PC-9 (cell line): ENCODE data around the gene SH3GL1. TPM values are rescaled to one million over a fixed set of nuclear protein-coding genes. Genes with fewer than 3 reads are reported as not detected.

ENCODE experiments used
- BruUV-seq: library from RNA; stranded (reverse); fragments of 400-500 nt; replicated peaks from 2 replicates; lab custom pipeline; 2021; lab: Mats Ljungman, UMichigan
- CTCF ChIA-PET: fragments of 300-600 bp; sonication (Branson Sonifier 250); formaldehyde crosslinking; loops from one replicate; lab custom pipeline; 2022; ENCODE audit warnings: antibody characterized with exemption; lab: Charles Lee
- POLR2A ChIA-PET: fragments of 300-600 bp; sonication (Branson Sonifier 250); formaldehyde crosslinking; loops from one replicate; lab custom pipeline; 2022; ENCODE audit warnings: antibody characterized with exemption; ENCODE audit not compliant: unreplicated experiment; lab: Charles Lee
- DNase-seq, 2 experiments: peaks; one replicate each; pipeline versions ENCODE4 v3.0.0 to v3.0.0-alpha.2; 2015 to 2022; ENCODE audit warnings: mixed read lengths in 1 of 2
- H2AFZ ChIP-seq: fragments of 200-600 bp; sonication (generic); 2 replicates; pipeline ENCODE4 v1.8.1; 2017; ENCODE audit warnings: antibody characterized with exemption
- H3F3A ChIP-seq: fragments of 200-600 bp; sonication (generic); 2 replicates; pipeline ENCODE4 v1.8.1; 2017; ENCODE audit warnings: antibody characterized with exemption, mild to moderate bottlenecking, low read depth; ENCODE audit not compliant: insufficient read depth
- H3K27ac ChIP-seq: fragments of 200-600 bp; sonication (generic); 2 replicates; pipeline ENCODE4 v1.6.1; 2016; ENCODE audit warnings: mixed run types
- H3K27me3 ChIP-seq: fragments of 200-600 bp; sonication (generic); 2 replicates; pipeline ENCODE4 v1.6.1; 2016; ENCODE audit warnings: low read depth, mixed run types; ENCODE audit not compliant: insufficient read depth
- H3K36me3 ChIP-seq: fragments of 200-600 bp; sonication (generic); 2 replicates; pipeline ENCODE4 v1.6.1; 2016; ENCODE audit warnings: low read depth, mixed run types
- H3K4me1 ChIP-seq: fragments of 200-600 bp; sonication (generic); replicated peaks from 2 replicates; pipeline ENCODE4 v1.6.1; 2016; ENCODE audit warnings: mixed run types; ENCODE audit not compliant: insufficient read depth
- H3K4me2 ChIP-seq: fragments of 200-600 bp; sonication (generic); 2 replicates; pipeline ENCODE4 v1.6.1; 2017; ENCODE audit warnings: mixed run types
- H3K4me3 ChIP-seq: fragments of 200-600 bp; sonication (generic); 2 replicates; pipeline ENCODE4 v1.6.1; 2016; ENCODE audit warnings: mixed run types
- H3K79me2 ChIP-seq: fragments of 200-600 bp; sonication (generic); 2 replicates; pipeline ENCODE4 v1.6.1; 2017; ENCODE audit warnings: low read depth, mixed run types
- H3K9me2 ChIP-seq: fragments of 200-600 bp; sonication (generic); 2 replicates; pipeline ENCODE4 v1.8.1; 2017; ENCODE audit warnings: mild to moderate bottlenecking; ENCODE audit not compliant: insufficient read depth
- H3K9me3 ChIP-seq: fragments of 200-600 bp; sonication (generic); 2 replicates; pipeline ENCODE4 v1.8.1; 2016; ENCODE audit warnings: low read depth; ENCODE audit not compliant: insufficient read depth
- H4K20me1 ChIP-seq: fragments of 200-600 bp; sonication (generic); 2 replicates; pipeline ENCODE4 v1.8.1; 2017; ENCODE audit not compliant: insufficient read depth
- CTCF ChIP-seq: fragments of 200-600 bp; sonication (generic); conservative IDR thresholded peaks from 2 replicates; pipeline ENCODE4 v1.6.1; 2017; ENCODE audit warnings: mixed run types, antibody characterized with exemption, mild to moderate bottlenecking, moderate library complexity
- EZH2 ChIP-seq: fragments of 200-600 bp; sonication (generic); IDR thresholded peaks from 2 replicates; pipeline ENCODE4 v1.8.0; 2017; ENCODE audit warnings: antibody characterized with exemption, low read depth
- intact Hi-C: fragments of 100-400 bp; cut with micrococcal nuclease; formaldehyde crosslinking; loops from one replicate; pipeline ENCODE4 v1.10.0; 2022; ENCODE audit not compliant: unreplicated experiment
- total RNA-seq: library from RNA; stranded (reverse); gene quantifications from 2 replicates; pipeline ENCODE4 v1.2.3, GENCODE V29; 2021

The SH3GL1 gene
- total RNA-seq, 1 experiment from 2014 or later: 49.2 TPM

GRCh38 chr19:4391701-4392483 lies 8.5 kb downstream of the SH3GL1 start:
- ChIA-PET CTCF (no interaction called here), POLR2A (no interaction called here)
- H3K27ac ChIP-seq: no peak overlapping the region
- no peak overlapping the region for H2AFZ ChIP-seq
- peaks cover 16% of the 10 kb centered on the region for H3K4me1 ChIP-seq
- H3K9me2 ChIP-seq: no peaks in the 10 kb centered on the region
- no TSS peak for BruUV-seq
- peaks cover 25% of the 10 kb centered on the region for H3K79me2 ChIP-seq
- H3F3A ChIP-seq: peaks cover 15% of the 10 kb centered on the region; the same call in 1 of the 2 replicates
- H3K36me3 ChIP-seq: no peaks in the 10 kb centered on the region
- H3K4me2 ChIP-seq: no peak overlapping the region
- no peak overlapping the region for H3K4me3 ChIP-seq
- peaks cover 12% of the 10 kb centered on the region for H4K20me1 ChIP-seq
- H3K9me3 ChIP-seq: no peaks in the 10 kb centered on the region
- TF ChIP-seq EZH2 (no peak), CTCF (no peak)
- intact Hi-C loops: no loop called here
- no peak for DNase-seq
- H3K27me3 ChIP-seq: no peaks in the 10 kb centered on the region

- Histone ChIP-seq H3F3A (peaks cover 15% of the 10 kb centered on the region; the same call in 1 of the 2 replicates), H3K27ac (no peak overlapping the region), H3K27me3 (no peaks in the 10 kb centered on the region), H4K20me1 (peaks cover 16% of the 10 kb centered on the region), H3K9me2 (no peaks in the 10 kb centered on the region), H3K79me2 (peaks cover 24% of the 10 kb centered on the region), H3K36me3 (no peaks in the 10 kb centered on the region), H3K9me3 (no peaks in the 10 kb centered on the region), H3K4me3 (no peak overlapping the region), H3K4me1 (peaks cover 16% of the 10 kb centered on the region), H3K4me2 (no peak overlapping the region), H2AFZ (no peak overlapping the region)
- TF ChIP-seq CTCF (no peak), EZH2 (no peak)
- ChIA-PET POLR2A (no interaction called here), CTCF (no interaction called here)
- no peak for DNase-seq
- intact Hi-C loops: no loop called here
- no TSS peak for BruUV-seq
Measured at GRCh38 chr19:4391306-4391693, 9.0 kb downstream of the SH3GL1 start.

GRCh38 chr19:4390567-4391305 lies 9.6 kb downstream of the SH3GL1 start:
- Histone ChIP-seq H3K79me2 (peaks cover 24% of the 10 kb centered on the region), H3K4me2 (no peak overlapping the region), H3K27me3 (no peaks in the 10 kb centered on the region), H2AFZ (no peak overlapping the region), H3K9me3 (no peaks in the 10 kb centered on the region), H3F3A (peaks cover 15% of the 10 kb centered on the region; the same call in 1 of the 2 replicates), H3K27ac (no peak overlapping the region), H3K9me2 (no peaks in the 10 kb centered on the region), H3K4me1 (peaks cover 16% of the 10 kb centered on the region), H3K36me3 (no peaks in the 10 kb centered on the region), H3K4me3 (no peak overlapping the region), H4K20me1 (peaks cover 16% of the 10 kb centered on the region)
- TF ChIP-seq CTCF (no peak), EZH2 (no peak)
- no peak for DNase-seq
- no TSS peak for BruUV-seq
- CTCF ChIA-PET: no interaction called here
- intact Hi-C loops: no loop called here
- POLR2A ChIA-PET: interaction anchor here (0.5 kb wide), 1 partner anchor 89 kb away, joined by 3 read pairs; no protein-coding TSS in a partner anchor
